HepG2 (cell line): ENCODE results near the gene C13orf46. TPM values are rescaled to one million over a fixed set of nuclear protein-coding genes. Genes with fewer than 3 reads are reported as not detected.

Experiments used
- HNF4G ChIP-seq, 2 experiments: sonication (generic) in 1 of 2; formaldehyde crosslinking in 1 of 2; IDR thresholded peaks; 2 replicates each; pipeline versions ENCODE4 v1.4.0 to v1.6.1; 2011 to 2020; ENCODE audit warnings: borderline replicate concordance in 2 of 2, low read depth in 2 of 2, mild to moderate bottlenecking in 2 of 2, low read length in 1 of 2, missing genetic modification reagents in 1 of 2, moderate library complexity in 1 of 2
- NRL ChIP-seq: sonication (generic); formaldehyde crosslinking; IDR thresholded peaks from 2 replicates; pipeline ENCODE4 v1.5.0; 2020; ENCODE audit warnings: missing genetic modification reagents, mild to moderate bottlenecking, moderate library complexity, borderline replicate concordance
- SIN3B ChIP-seq: fragments of 150-350 bp; IDR thresholded peaks from 2 replicates; pipeline ENCODE4 v1.6.1; 2014; ENCODE audit warnings: low read length
- ZHX2 ChIP-seq, 2 experiments: sonication (generic) in 1 of 2; formaldehyde crosslinking in 1 of 2; IDR thresholded peaks; 2 replicates each; pipeline versions ENCODE4 v1.6.1 to v1.9.0; 2014 to 2022; ENCODE audit warnings: antibody characterized with exemption in 1 of 2, borderline replicate concordance in 1 of 2, inconsistent platforms in 1 of 2, low read depth in 1 of 2, missing genetic modification reagents in 1 of 2
- polyA plus RNA-seq, 8 experiments: library from polyadenylated mRNA; depleted of rRNA in 3 of 8; stranded (reverse) in 7 of 8; unstranded in 1 of 8; fragments of >200 nt; fragmentation: Illumina TruSeq in 4 of 8; extraction: Trizol in 4 of 8; gene quantifications; 2 replicates each; pipeline versions ENCODE4 v1.2.1 to v1.2.3, GENCODE V29; 2011 to 2016; ENCODE audit warnings: low read depth in 4 of 8, missing spikeins in 1 of 8, mixed read lengths in 1 of 8; ENCODE audit not compliant: insufficient read depth in 1 of 8
- total RNA-seq, 5 experiments: library from RNA; depleted of rRNA; stranded (reverse); fragments of >200 nt; fragmentation: Illumina TruSeq; extraction: Trizol; gene quantifications; 2 replicates each; pipeline ENCODE4 v1.2.3, GENCODE V29; 2016; ENCODE audit warnings: low read depth in 1 of 5
- TF ChIP-seq, protein P1 (sequence below): sonication (generic); formaldehyde crosslinking; IDR thresholded peaks from 2 replicates; pipeline ENCODE4 v1.5.0; 2020; ENCODE audit warnings: missing genetic modification reagents, mild to moderate bottlenecking, borderline replicate concordance

Gene C13orf46
- total and polyA plus RNA-seq, 2 of the 13 experiments (the other 11 are each of a cell fraction or from before 2014, with no cell fraction given), result 0.01 TPM; not detected in 1

DNA sequence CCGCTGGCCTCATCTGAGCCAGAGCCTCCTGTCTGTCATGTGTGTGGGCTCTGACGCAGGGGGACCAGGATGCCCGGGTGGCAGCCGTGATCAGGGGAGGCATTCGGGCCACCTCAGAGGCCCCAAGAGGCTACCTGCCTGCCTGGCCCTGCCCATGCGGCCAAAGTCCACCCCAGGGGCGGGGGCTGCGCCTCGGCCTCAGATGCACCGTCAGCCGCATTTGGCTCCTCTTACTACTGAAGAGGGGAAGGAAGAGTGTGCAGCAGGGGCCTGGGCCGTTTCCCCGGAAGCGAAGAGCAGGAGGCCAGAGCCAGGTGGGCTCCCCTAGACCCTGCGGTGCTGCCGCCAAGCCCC, 34.0 kb downstream of the C13orf46 start (continued):
- TF ChIP-seq ZHX2 (IDR thresholded peaks at IDR 0.05; ENCODE audit: low read depth) (no peak), ZHX2 (CRISPR knock-in tag; IDR thresholded peaks at IDR 0.05; ENCODE audit: borderline replicate concordance) (no peak), NRL (CRISPR knock-in tag) (0 out of 2 replicates have a peak, but pooled peaks have one; percentile 23), SIN3B (no peak), HNF4G (IDR thresholded peaks at IDR 0.05; ENCODE audit: borderline replicate concordance, low read depth, low read length) (peak; percentile 37; the same call in 1 of the 2 replicates), HNF4G (CRISPR knock-in tag; IDR thresholded peaks at IDR 0.05; ENCODE audit: borderline replicate concordance, low read depth) (no peak)
- TF ChIP-seq, protein P1, sequence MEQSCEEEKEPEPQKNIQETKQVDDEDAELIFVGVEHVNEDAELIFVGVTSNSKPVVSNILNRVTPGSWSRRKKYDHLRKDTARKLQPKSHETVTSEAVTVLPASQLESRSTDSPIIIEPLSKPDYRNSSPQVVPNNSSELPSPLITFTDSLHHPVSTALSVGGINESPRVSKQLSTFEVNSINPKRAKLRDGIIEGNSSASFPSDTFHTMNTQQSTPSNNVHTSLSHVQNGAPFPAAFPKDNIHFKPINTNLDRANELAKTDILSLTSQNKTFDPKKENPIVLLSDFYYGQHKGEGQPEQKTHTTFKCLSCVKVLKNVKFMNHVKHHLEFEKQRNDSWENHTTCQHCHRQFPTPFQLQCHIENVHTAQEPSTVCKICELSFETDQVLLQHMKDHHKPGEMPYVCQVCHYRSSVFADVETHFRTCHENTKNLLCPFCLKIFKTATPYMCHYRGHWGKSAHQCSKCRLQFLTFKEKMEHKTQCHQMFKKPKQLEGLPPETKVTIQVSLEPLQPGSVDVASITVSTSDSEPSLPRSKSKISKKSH (CRISPR knock-in tag), result 0 out of 2 replicates have a peak, but pooled peaks have one; percentile 35
